Activated T-helper 2 cell treated with anti-CD3 and anti-CD28 coated beads, Interferon-gamma antibody, Interleukin-2, Interleukin-4, amounts not matched to agents 10 μg/mL and 5 μg/mL and 100 μg/mL, durations not matched to agents 14 hours and 24 hours and 36 hours (primary cell): ENCODE measurements around the gene TMEM135. TPM values are rescaled to one million over a fixed set of nuclear protein-coding genes. Genes with fewer than 3 reads are reported as not detected.
"Not testable (repeated sequence)": the region's sequence is repeated elsewhere in the genome, so short reads cannot be mapped to it uniquely, and the experiment has no call there.

ENCODE experiments used
- DNase-seq: peaks from one replicate; pipeline ENCODE4 v3.0.0; 2021; ENCODE audit warnings: low spot score
- H3K27ac Mint-ChIP-seq: one replicate; pipeline ENCODE4 v1.8.0; 2021; ENCODE audit warnings: mixed read lengths
- H3K27me3 Mint-ChIP-seq: one replicate; pipeline ENCODE4 v1.8.0; 2021; ENCODE audit warnings: low read depth, mixed read lengths
- H3K36me3 Mint-ChIP-seq: one replicate; pipeline ENCODE4 v1.8.0; 2021; ENCODE audit warnings: low read depth, mixed read lengths
- H3K4me1 Mint-ChIP-seq: one replicate; pipeline ENCODE4 v1.8.0; 2021; ENCODE audit warnings: low read depth, mixed read lengths
- H3K4me3 Mint-ChIP-seq: one replicate; pipeline ENCODE4 v1.8.0; 2021; ENCODE audit warnings: low read depth, mild to moderate bottlenecking, moderate library complexity, mixed read lengths
- H3K9me3 Mint-ChIP-seq: one replicate; pipeline ENCODE4 v1.8.0; 2021; ENCODE audit warnings: mixed read lengths
- intact Hi-C: fragments of 100-400 bp; cut with micrococcal nuclease; formaldehyde crosslinking; loops from one replicate; pipeline ENCODE4 v1.15.1; 2023
- total RNA-seq: library from RNA; stranded (reverse); gene quantifications from 2 replicates; pipeline ENCODE4 v1.2.3, GENCODE V29; 2022

The TMEM135 gene
- 39.7 and 40.2 TPM in 2 replicates for total RNA-seq

- Mint-ChIP-seq H3K9me3 (peaks cover 2% of the 10 kb centered on the region), H3K4me3 (peak within 1 kb of the TSS; percentile 97), H3K4me1 (peaks cover 40% of the 10 kb centered on the region), H3K27ac (peak within 1 kb of the TSS; percentile 90), H3K27me3 (peaks cover 6% of the 10 kb centered on the region), H3K36me3 (peaks cover 31% of the 10 kb centered on the region)
- peak; percentile 94 for DNase-seq
- intact Hi-C loops: loop anchor here (1.0 to 10.0 kb wide), 5 partner anchors 35 to 233 kb away; partner anchors contain the start of genes FZD4 and PRSS23
Observed at GRCh38 chr11:87037450-87038234, at the start of gene TMEM135. TMEM135 (plus strand) TSS chr11:87037934; CDS start chr11:87038046, 112 bp downstream.

GRCh38 chr11:86988351-86988881 lies 49.3 kb upstream of the TMEM135 start:
- no peaks in the 10 kb centered on the region for H3K9me3 Mint-ChIP-seq
- DNase-seq: no peak
- peaks cover 1% of the 10 kb centered on the region for H3K4me1 Mint-ChIP-seq
- H3K36me3 Mint-ChIP-seq: no peaks in the 10 kb centered on the region
- intact Hi-C loops: no loop called here
- no peak overlapping the region for H3K27ac Mint-ChIP-seq
- H3K4me3 Mint-ChIP-seq: no peak overlapping the region
- H3K27me3 Mint-ChIP-seq: peaks cover 10% of the 10 kb centered on the region

- Mint-ChIP-seq H3K9me3 (no peaks in the 10 kb centered on the region), H3K4me1 (peaks cover 1% of the 10 kb centered on the region), H3K27ac (no peak overlapping the region), H3K27me3 (peaks cover 10% of the 10 kb centered on the region), H3K4me3 (no peak overlapping the region), H3K36me3 (no peaks in the 10 kb centered on the region)
- intact Hi-C loops: loop anchor here (5.0 kb wide), 1 partner anchor 33 kb away; the partner anchor contains the start of gene FZD4
- DNase-seq: no peak
Observed at GRCh38 chr11:86990031-86990430, 47.7 kb upstream of the TMEM135 start.

- intact Hi-C loops: loop anchor here (5.0 kb wide), 1 partner anchor 33 kb away; the partner anchor contains the start of gene FZD4
- no peak overlapping the region for H3K4me3 Mint-ChIP-seq
- H3K27me3 Mint-ChIP-seq: peaks cover 10% of the 10 kb centered on the region
Observed at GRCh38 chr11:86990515-86990914, 47.2 kb upstream of the TMEM135 start.

GRCh38 chr11:86991341-86991740 lies 46.4 kb upstream of the TMEM135 start:
- Mint-ChIP-seq H3K27ac (no peak overlapping the region), H3K36me3 (no peaks in the 10 kb centered on the region), H3K4me1 (peaks cover 3% of the 10 kb centered on the region), H3K4me3 (no peak overlapping the region), H3K27me3 (peaks cover 10% of the 10 kb centered on the region), H3K9me3 (no peaks in the 10 kb centered on the region)
- no peak for DNase-seq
- intact Hi-C loops: loop anchor here (5.0 kb wide), 1 partner anchor 34 kb away; the partner anchor contains the start of gene FZD4

More at GRCh38 chr11:86990515-86990914, 47.2 kb upstream of the TMEM135 start:
- Mint-ChIP-seq H3K9me3 (no peaks in the 10 kb centered on the region), H3K4me1 (peaks cover 3% of the 10 kb centered on the region), H3K27ac (no peak overlapping the region), H3K36me3 (no peaks in the 10 kb centered on the region)
- no peak for DNase-seq

GRCh38 chr11:86992340-86992739 lies 45.4 kb upstream of the TMEM135 start:
- H3K36me3 Mint-ChIP-seq, H3K4me3 Mint-ChIP-seq, DNase-seq, H3K9me3 Mint-ChIP-seq, H3K4me1 Mint-ChIP-seq, H3K27ac Mint-ChIP-seq: not testable (repeated sequence)
- peaks cover 10% of the 10 kb centered on the region for H3K27me3 Mint-ChIP-seq
- intact Hi-C loops: loop anchor here (5.0 kb wide), 1 partner anchor 35 kb away; the partner anchor contains the start of gene FZD4

GRCh38 chr11:86993031-86993430 lies 44.7 kb upstream of the TMEM135 start:
- Mint-ChIP-seq H3K27me3 (peaks cover 9% of the 10 kb centered on the region), H3K4me3 (no peak overlapping the region), H3K36me3 (no peaks in the 10 kb centered on the region), H3K4me1 (peaks cover 3% of the 10 kb centered on the region), H3K27ac (no peak overlapping the region), H3K9me3 (no peaks in the 10 kb centered on the region)
- intact Hi-C loops: loop anchor here (5.0 kb wide), 1 partner anchor 36 kb away; the partner anchor contains the start of gene FZD4
- no peak for DNase-seq

- Mint-ChIP-seq H3K36me3 (no peaks in the 10 kb centered on the region), H3K27ac (no peak overlapping the region), H3K27me3 (no peaks in the 10 kb centered on the region), H3K9me3 (no peaks in the 10 kb centered on the region), H3K4me1 (peaks cover 6% of the 10 kb centered on the region), H3K4me3 (no peak overlapping the region)
- intact Hi-C loops: loop anchor here (5.0 kb wide), 1 partner anchor 295 kb away; no protein-coding TSS in a partner anchor
- DNase-seq: no peak
Observed at GRCh38 chr11:86996953-86997570, 40.7 kb upstream of the TMEM135 start.

GRCh38 chr11:86999388-86999787 lies 38.3 kb upstream of the TMEM135 start:
- Mint-ChIP-seq H3K27me3 (no peaks in the 10 kb centered on the region), H3K36me3 (no peaks in the 10 kb centered on the region), H3K4me3 (no peak overlapping the region), H3K4me1 (peaks cover 15% of the 10 kb centered on the region), H3K27ac (no peak overlapping the region), H3K9me3 (no peaks in the 10 kb centered on the region)
- intact Hi-C loops: loop anchor here (5.0 kb wide), 1 partner anchor 293 kb away; no protein-coding TSS in a partner anchor
- no peak for DNase-seq

- Mint-ChIP-seq H3K4me3 (no peak overlapping the region), H3K27ac (no peak overlapping the region), H3K27me3 (no peaks in the 10 kb centered on the region), H3K9me3 (no peaks in the 10 kb centered on the region), H3K36me3 (no peaks in the 10 kb centered on the region), H3K4me1 (peaks cover 15% of the 10 kb centered on the region)
- no peak for DNase-seq
- intact Hi-C loops: loop anchor here (5.0 kb wide), 1 partner anchor 292 kb away; no protein-coding TSS in a partner anchor
Observed at GRCh38 chr11:86999859-87000753, 37.6 kb upstream of the TMEM135 start.

GRCh38 chr11:87002918-87003317 lies 34.8 kb upstream of the TMEM135 start:
- Mint-ChIP-seq H3K9me3 (no peaks in the 10 kb centered on the region), H3K27me3 (no peaks in the 10 kb centered on the region), H3K4me3 (no peak overlapping the region), H3K4me1 (peaks cover 13% of the 10 kb centered on the region), H3K27ac (no peak overlapping the region), H3K36me3 (no peaks in the 10 kb centered on the region)
- DNase-seq: no peak
- intact Hi-C loops: loop anchor here (1.0 to 2.0 kb wide), 2 partner anchors 19 to 34 kb away; partner anchors contain the start of gene TMEM135

- H3K27ac Mint-ChIP-seq, H3K4me3 Mint-ChIP-seq, intact Hi-C loops, H3K36me3 Mint-ChIP-seq, DNase-seq, H3K9me3 Mint-ChIP-seq, H3K27me3 Mint-ChIP-seq: not testable (repeated sequence)
- peaks cover 13% of the 10 kb centered on the region for H3K4me1 Mint-ChIP-seq
Observed at GRCh38 chr11:87004281-87004680, 33.5 kb upstream of the TMEM135 start.
